ENCODE results near the gene SLC43A2.

Gene SLC43A2

DNA sequence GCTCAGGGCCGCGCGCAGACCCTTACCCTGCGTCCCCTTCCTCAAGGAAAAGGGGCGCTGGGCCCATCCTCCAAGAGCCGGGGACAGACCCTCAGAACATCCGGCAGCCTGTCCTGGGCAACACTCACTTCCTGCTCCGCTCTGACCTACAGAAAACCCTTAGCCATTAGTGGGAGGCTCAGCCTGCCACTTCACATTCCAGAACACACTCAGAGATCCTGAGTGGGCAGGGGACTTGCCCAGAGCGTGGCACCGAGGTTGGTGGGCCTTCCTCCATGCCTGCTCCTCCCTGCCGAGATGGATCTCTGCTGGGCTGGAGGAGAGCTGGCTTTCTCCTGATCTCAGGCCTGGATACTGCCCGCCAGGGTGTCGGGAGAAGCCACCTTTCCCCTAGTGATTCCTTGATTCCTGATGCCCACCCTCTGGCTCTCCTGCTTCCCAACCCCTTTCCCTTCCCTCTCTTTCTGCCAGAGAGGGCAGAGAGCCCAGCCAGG lies 15.4 kb upstream of the SLC43A2 start:
- DNase-seq (ENCODE audit: low spot score), result no peak

DNA sequence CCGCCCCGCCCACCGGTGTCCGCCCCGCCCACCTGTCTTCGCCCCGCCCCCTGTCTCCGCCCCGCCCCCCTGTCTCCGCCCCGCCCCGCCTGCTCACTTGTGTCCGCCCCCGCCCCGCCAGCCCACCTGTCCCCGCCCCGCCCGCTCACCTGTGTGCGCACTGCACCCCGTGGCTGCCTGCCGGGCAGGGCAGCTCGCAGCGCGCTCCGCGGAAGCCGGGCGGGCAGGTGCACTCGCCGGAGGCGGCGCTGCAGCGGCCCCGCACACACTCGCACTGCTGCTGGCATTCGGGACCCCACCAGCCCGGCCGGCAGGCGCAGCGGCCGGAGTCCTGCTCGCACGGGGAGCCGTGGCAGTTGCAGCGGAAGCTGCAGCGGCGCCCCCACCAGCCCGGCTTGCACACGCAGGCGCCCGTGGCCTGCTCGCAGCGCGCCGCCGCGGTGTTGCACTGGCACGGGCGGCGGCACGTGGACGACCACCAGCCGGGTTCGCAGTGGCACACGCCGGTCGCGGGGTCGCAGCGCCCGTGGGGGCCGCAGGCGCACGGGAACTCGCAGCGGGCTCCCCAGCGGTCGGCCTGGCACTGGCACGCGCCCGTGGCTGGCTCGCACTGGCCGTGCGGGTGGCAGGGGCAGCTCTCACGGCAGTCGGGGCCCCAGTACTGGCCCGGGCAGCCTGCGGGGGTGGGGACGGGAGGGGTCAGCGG lies 14.8 kb upstream of the SLC43A2 start:
- peak; percentile 35 for DNase-seq (ENCODE audit: low spot score)

GRCh38 chr17:1641065-1641403 lies 12.4 kb upstream of the SLC43A2 start:
- DNase-seq (ENCODE audit: low spot score), result no peak

DNA sequence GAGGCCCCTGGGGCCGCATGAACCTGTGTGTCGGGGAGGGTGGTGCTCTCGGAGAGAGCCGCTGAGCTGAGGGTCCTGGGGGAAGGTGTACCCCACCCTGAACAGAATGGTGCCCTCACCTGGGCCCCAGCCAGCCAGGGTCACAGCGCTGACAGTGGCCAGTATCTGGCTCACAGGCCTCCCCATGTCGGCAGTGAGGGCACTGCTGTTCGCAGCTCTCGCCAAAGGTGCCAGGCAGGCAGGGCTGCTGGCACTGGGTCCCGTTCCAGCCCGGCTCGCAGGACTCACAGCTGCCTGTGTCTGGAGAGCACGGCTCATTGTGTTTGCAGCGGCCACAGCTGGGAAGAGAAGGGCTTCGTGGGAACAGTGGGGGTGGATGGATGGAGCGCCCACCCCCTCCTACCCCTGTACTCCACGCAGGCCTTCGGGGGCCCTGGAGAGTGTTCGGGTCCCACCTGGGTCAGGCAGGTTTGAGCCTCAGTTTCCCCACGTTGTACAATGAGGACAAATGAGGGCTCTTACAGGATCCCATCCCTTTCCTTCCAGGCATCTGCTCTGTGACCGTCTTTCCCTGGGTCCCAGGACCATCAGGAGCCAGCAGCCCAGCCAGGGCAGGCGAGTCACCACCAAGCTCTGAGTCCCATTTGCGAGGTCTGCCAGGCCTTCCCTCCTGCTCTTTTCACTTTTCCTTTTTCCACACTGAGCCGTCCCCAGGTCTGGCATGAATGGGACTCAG lies 11.9 kb upstream of the SLC43A2 start:
- DNase-seq (ENCODE audit: low spot score), result no peak

- DNase-seq (ENCODE audit: low spot score), result no peak
Observed at GRCh38 chr17:1639549-1640180, 11.0 kb upstream of the SLC43A2 start.

DNA sequence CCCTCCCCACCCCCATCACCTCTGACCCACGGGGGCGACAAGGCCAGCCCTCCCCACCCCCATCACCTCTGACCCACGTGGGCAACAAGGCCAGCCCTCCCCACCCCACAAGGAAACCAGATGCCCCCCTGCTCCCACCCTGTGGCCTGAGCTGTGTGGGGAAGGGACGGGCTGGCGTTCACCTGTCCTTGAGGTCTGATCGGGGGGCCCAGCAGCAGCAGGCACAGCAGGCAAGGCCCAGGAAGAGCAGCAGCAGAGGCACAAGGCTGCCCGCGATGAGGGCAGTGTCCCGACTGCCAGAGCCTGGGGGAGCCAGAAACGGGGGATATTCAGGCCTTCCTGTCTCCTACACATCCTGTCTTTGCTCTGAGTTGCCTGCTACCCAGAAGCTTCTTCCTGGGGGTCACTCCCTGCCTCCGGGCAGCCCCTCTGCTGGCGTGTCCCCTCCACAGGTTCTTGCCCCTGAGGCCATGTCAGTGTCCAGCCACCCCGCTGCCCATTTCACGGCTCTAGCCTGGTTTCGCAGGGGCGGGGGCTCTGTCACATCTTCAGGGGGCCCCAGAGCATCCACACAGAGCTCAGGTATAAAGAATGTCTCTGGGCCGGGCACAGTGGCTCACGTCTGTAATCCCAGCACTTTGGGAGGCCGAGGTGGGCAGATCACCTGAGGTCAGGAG lies 10.1 kb upstream of the SLC43A2 start:
- DNase-seq (ENCODE audit: low spot score), result no peak

DNA sequence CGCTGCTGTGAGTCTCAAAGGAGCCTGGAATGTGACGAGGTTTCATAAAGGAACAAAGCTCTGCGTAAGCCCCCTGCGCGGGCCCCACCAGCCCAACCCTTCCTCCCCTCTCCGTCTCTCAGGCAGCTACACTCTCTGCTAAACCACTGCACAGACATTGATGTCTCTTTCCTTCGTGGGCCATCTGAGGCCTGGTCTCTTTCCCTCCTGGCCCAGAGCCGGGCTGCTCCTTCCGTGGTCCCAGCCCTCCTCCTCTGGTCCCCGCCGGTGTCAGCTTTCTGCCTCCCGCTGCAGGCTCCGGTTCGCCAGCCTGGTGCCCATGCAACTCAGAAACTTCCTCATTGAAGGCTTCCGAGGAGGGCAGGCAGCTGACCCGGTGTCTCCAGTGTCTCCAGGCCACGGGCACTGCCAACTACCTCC lies 9.5 kb upstream of the SLC43A2 start:
- DNase-seq (ENCODE audit: low spot score), result no peak

GRCh38 chr17:1636732-1637285 lies 8.2 kb upstream of the SLC43A2 start:
- DNase-seq (ENCODE audit: low spot score), result no peak

- no peak for DNase-seq (ENCODE audit: low spot score)
Observed at GRCh38 chr17:1635675-1636465, 7.2 kb upstream of the SLC43A2 start.

DNA sequence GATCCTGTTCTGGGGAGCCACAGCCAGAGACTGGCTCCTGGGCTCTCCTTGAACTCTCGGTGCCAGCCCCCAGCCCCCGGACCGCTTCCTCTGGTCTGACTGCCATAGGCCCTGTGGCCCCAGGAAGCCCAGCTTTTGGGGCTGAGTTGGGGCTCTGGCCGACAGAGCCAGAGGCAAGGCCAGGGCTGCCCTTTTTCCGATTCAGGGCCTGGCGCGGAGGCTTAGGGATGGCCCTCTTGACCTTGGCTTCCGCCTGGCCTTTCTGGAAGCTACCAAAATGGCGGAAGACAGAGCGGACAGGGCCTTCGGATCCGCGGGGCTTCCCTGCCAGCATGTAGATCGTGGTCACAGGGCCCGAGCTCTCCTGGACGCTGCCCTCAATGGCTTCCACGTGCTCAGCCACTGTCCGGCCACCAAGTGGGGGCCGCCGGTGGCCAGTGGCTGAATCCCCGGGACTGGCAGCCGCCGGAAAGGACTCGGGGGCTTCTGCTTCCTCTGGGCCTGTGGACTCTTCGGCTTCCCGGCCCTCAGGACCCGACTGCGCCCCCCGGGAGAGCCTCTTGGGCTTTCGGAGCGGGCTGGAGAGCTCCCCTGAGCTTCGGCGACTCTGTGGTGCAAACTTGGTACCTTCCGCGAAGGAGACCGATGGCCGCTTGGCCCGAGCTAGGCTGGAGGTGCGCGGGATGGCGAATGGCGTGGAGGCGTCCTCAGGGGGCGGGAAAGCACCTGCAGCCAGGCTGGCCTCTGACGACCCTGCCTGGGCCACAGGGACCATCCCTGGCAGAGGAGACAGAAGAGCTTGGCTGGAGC lies 6.4 kb upstream of the SLC43A2 start:
- DNase-seq (ENCODE audit: low spot score), result no peak

DNA sequence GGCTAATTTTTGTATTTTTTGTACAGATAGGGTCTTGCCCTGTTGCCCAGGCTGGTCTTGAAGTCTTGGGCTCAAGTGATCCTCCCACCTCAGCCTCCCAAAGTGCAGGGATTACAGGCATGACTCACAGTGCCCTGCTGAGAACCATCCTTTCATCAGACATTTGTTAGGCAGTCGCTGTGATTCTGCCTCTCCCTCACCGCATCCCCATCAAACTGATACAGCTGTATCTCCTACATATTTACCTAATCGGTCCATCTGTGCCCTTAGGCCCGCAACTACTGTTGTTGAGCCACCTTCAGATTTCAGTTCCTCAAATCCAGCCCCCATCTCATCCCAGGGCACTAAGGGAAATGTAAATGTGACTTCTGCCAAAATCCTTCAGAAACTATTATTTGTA lies 2.0 kb upstream of the SLC43A2 start:
- no peak for DNase-seq (ENCODE audit: low spot score)

- peak; percentile 79 for DNase-seq (ENCODE audit: low spot score)
Observed at GRCh38 chr17:1629504-1630310, 1.1 kb upstream of the SLC43A2 start.

GRCh38 chr17:1628856-1629503 lies 346 bp upstream of the SLC43A2 start:
- DNase-seq (ENCODE audit: low spot score), result peak; percentile 93

- no peak for DNase-seq (ENCODE audit: low spot score)
Observed at GRCh38 chr17:1627182-1627981, 1.3 kb downstream of the SLC43A2 start.

GRCh38 chr17:1626333-1626732 lies 2.3 kb downstream of the SLC43A2 start:
- no peak for DNase-seq (ENCODE audit: low spot score)

GRCh38 chr17:1625581-1625980 lies 3.1 kb downstream of the SLC43A2 start:
- peak; percentile 30 for DNase-seq (ENCODE audit: low spot score)

- DNase-seq (ENCODE audit: low spot score), result no peak
Observed at GRCh38 chr17:1625053-1625452, 3.6 kb downstream of the SLC43A2 start.

GRCh38 chr17:1624650-1625049 lies 4.0 kb downstream of the SLC43A2 start:
- DNase-seq (ENCODE audit: low spot score), result no peak
